ENCODE measurements around the gene ISOC2. TPM values are rescaled to one million over a fixed set of nuclear protein-coding genes. Genes with fewer than 3 reads are reported as not detected.

The ISOC2 gene
- total RNA-seq, 1 experiment from 2014 or later = 72.2 TPM

- peak overlapping the region; percentile 77 for H3K4me2 ChIP-seq (ENCODE audit: insufficient read depth, insufficient read length, low read length)
- H3K9me3 ChIP-seq (ENCODE audit: control insufficient read depth, low read depth, low read length) = no peaks in the 10 kb centered on the region
- Mint-ChIP-seq H3K4me1 (peaks cover 18 to 36% of the 10 kb centered on the region in 2 experiments), H3K27ac (peak overlapping the region; percentile 34 to 79 (median 58); a peak in 6 of 7 replicates), H3K9me3 (peaks cover 20 to 21% of the 10 kb centered on the region in 2 experiments), H3K36me3 (ENCODE audit: insufficient read depth in 1 of 3, low read depth in 3 of 3) (peaks cover 46 to 55% (median 53%) of the 10 kb centered on the region in 3 experiments), H3K27me3 (ENCODE audit: low read depth) (peaks cover 26% of the 10 kb centered on the region), H3K4me3 (peak overlapping the region; percentile 88 to 90)
- H4K5ac ChIP-seq (ENCODE audit: insufficient read length, low read depth, low read length) = no peak overlapping the region
- peak overlapping the region; percentile 72 for H3K18ac ChIP-seq (ENCODE audit: insufficient read length, low read depth, low read length)
- H3K27ac ChIP-seq (ENCODE audit: insufficient read length, low read depth, low read length) = no peak overlapping the region
- H2BK5ac ChIP-seq (ENCODE audit: insufficient read length, low read length) = no peak overlapping the region
- no peak overlapping the region for H3T11ph ChIP-seq (ENCODE audit: low read length)
- H3K23ac ChIP-seq (ENCODE audit: insufficient read length, low read depth, low read length) = no peak overlapping the region
- peak overlapping the region; percentile 81 for H3K14ac ChIP-seq (ENCODE audit: insufficient read depth, low read length)
- no peak overlapping the region for H4K8ac ChIP-seq (replicated peaks; ENCODE audit: insufficient read length, low read depth, low read length)
- H3K27me3 ChIP-seq (ENCODE audit: insufficient read depth, low read length) = no peaks in the 10 kb centered on the region
- no peak overlapping the region for H2AK5ac ChIP-seq (ENCODE audit: insufficient read length, low read length)
- no peaks in the 10 kb centered on the region for H4K20me1 ChIP-seq (ENCODE audit: control insufficient read depth, insufficient read depth, insufficient read length)
- no CpG with 5 or more reads among the region's 35 CpGs for WGBS (ENCODE audit: extremely low coverage, insufficient read length, low lambda C conversion rate)
- no peak overlapping the region for H3K4ac ChIP-seq (ENCODE audit: low read depth, low read length)
- H3K4me1 ChIP-seq (ENCODE audit: insufficient read depth, low read length) = no peaks in the 10 kb centered on the region; the same call in 1 of the 2 replicates
- no peak overlapping the region for H2BK12ac ChIP-seq (ENCODE audit: insufficient read length, low read depth, low read length)
- H3K9ac ChIP-seq (ENCODE audit: extremely low read depth, insufficient read length, low read length) = peak overlapping the region; percentile 73
- no peak for DNase-seq
- H2AFZ ChIP-seq (ENCODE audit: low read length) = no peak overlapping the region
- H3K56ac ChIP-seq (ENCODE audit: insufficient read length, low read depth, low read length) = no peak overlapping the region
- no peak overlapping the region for H2BK20ac ChIP-seq (ENCODE audit: low read depth, low read length, poor library complexity, severe bottlenecking)
- H4K91ac ChIP-seq (ENCODE audit: insufficient read length, low read depth, low read length) = no peak overlapping the region
- H2BK15ac ChIP-seq (ENCODE audit: low read depth, low read length) = no peak overlapping the region
- H3K79me1 ChIP-seq (ENCODE audit: insufficient read depth, low read depth, low read length, poor library complexity, severe bottlenecking) = peaks cover 7% of the 10 kb centered on the region
- H2BK120ac ChIP-seq (ENCODE audit: low read depth, low read length, poor library complexity, severe bottlenecking) = no peak overlapping the region
- peaks cover 6% of the 10 kb centered on the region for H3K23me2 ChIP-seq (ENCODE audit: insufficient read length, low read depth, low read length, poor library complexity, severe bottlenecking)
- no peak for TF ChIP-seq CTCF (conservative IDR thresholded peaks at IDR 0.05)
- peaks cover 14% of the 10 kb centered on the region; the same call in 1 of the 2 replicates for H3K79me2 ChIP-seq (ENCODE audit: insufficient read depth, low read length)
Measured at GRCh38 chr19:55406826-55407549, 54.5 kb downstream of the ISOC2 start.

Data from H9 (cell line).